GM18517 (cell line): Measurements from ENCODE around the gene ZDHHC6.
"Not testable (repeated sequence)": the region's sequence is repeated elsewhere in the genome, so short reads cannot be mapped to it uniquely, and the experiment has no call there.

Experiments used
- ATAC-seq: cut with Tn5 transposase; IDR thresholded peaks from one replicate; pipeline ENCODE4 v1.9.1; 2021; ENCODE audit warnings: mild to moderate bottlenecking, moderate library complexity; ENCODE audit not compliant: unreplicated experiment

The ZDHHC6 gene

GRCh38 chr10:112446055-112446854, 459 bp downstream of the ZDHHC6 start:
- ATAC-seq, result peak; percentile 48

GRCh38 chr10:112442063-112442462, 4.7 kb downstream of the ZDHHC6 start:
- ATAC-seq, result no peak

- no peak for ATAC-seq
Observed at GRCh38 chr10:112441520-112441919, 5.2 kb downstream of the ZDHHC6 start.

- no peak for ATAC-seq
Observed at GRCh38 chr10:112438356-112438755, 8.4 kb downstream of the ZDHHC6 start.

GRCh38 chr10:112434988-112435619, 11.6 kb downstream of the ZDHHC6 start:
- no peak for ATAC-seq

GRCh38 chr10:112433136-112433535, 13.6 kb downstream of the ZDHHC6 start:
- no peak for ATAC-seq

- ATAC-seq, result no peak
Observed at GRCh38 chr10:112429654-112430230, 17.0 kb downstream of the ZDHHC6 start.

GRCh38 chr10:112429147-112429546, 17.6 kb downstream of the ZDHHC6 start:
- ATAC-seq, result no peak

- ATAC-seq, result no peak
Observed at GRCh38 chr10:112426111-112426510, 20.6 kb downstream of the ZDHHC6 start.

GRCh38 chr10:112424651-112425050, 22.1 kb downstream of the ZDHHC6 start:
- no peak for ATAC-seq

GRCh38 chr10:112421731-112422130, 25.0 kb downstream of the ZDHHC6 start:
- no peak for ATAC-seq

- no peak for ATAC-seq
Observed at GRCh38 chr10:112412696-112413095, 34.0 kb downstream of the ZDHHC6 start.

- ATAC-seq, result no peak
Observed at GRCh38 chr10:112409755-112410154, 37.0 kb downstream of the ZDHHC6 start.

GRCh38 chr10:112409299-112409698, 37.4 kb downstream of the ZDHHC6 start:
- no peak for ATAC-seq

GRCh38 chr10:112407696-112408095, 39.0 kb downstream of the ZDHHC6 start:
- no peak for ATAC-seq

GRCh38 chr10:112406806-112407205, 39.9 kb downstream of the ZDHHC6 start:
- not testable (repeated sequence) for ATAC-seq

GRCh38 chr10:112404617-112405016, 42.1 kb downstream of the ZDHHC6 start:
- no peak for ATAC-seq

GRCh38 chr10:112402917-112403316, 43.8 kb downstream of the ZDHHC6 start:
- ATAC-seq, result no peak

GRCh38 chr10:112397592-112397991, 49.1 kb downstream of the ZDHHC6 start:
- no peak for ATAC-seq

- no peak for ATAC-seq
Observed at GRCh38 chr10:112395809-112396530, 50.7 kb downstream of the ZDHHC6 start.

- no peak for ATAC-seq
Observed at GRCh38 chr10:112394475-112394875, 52.2 kb downstream of the ZDHHC6 start.
